ENCODE measurements around the gene KIF1B. TPM values are rescaled to one million over a fixed set of nuclear protein-coding genes. Genes with fewer than 3 reads are reported as not detected.
"Not testable (repeated sequence)": the region's sequence is repeated elsewhere in the genome, so short reads cannot be mapped to it uniquely, and the experiment has no call there.

The KIF1B gene
- total and polyA plus RNA-seq, 10 of the 15 experiments (the other 5 are each of a cell fraction or from before 2014, with no cell fraction given) = 2.1 to 16.5 (median 8.7) TPM

- intact Hi-C loops (cut with micrococcal nuclease; ENCODE audit: unreplicated experiment) = no loop called here
These were observed 205.0 kb downstream of the KIF1B start for GRCh38 chr1:10415211-10415930.

GRCh38 chr1:10415967-10416366 lies 205.6 kb downstream of the KIF1B start:
- H3K36me3 ChIP-seq (ENCODE audit: control insufficient read depth in 2 of 2, insufficient read depth in 2 of 2, low read length in 1 of 2) = peaks cover 22 to 39% of the 10 kb centered on the region in 2 experiments
- ChIA-PET POLR2A (interaction anchor here (0.6 kb wide), 1 partner anchor 404 kb away, joined by 5 read pairs; no protein-coding TSS in a partner anchor), CTCF (interaction anchor here (1.6 kb wide), 1 partner anchor 15 kb away, joined by 4 read pairs; no protein-coding TSS in a partner anchor), RAD21 (ENCODE audit: unreplicated experiment) (interaction anchor here (1.7 kb wide), 1 partner anchor 206 kb away, joined by 3 read pairs; the partner anchor contains the start of gene KIF1B)
- ATAC-seq; H3K4me2 ChIP-seq (ENCODE audit: control insufficient read depth, insufficient read depth); H3K27me3 ChIP-seq (replicated peaks in 1 of 2; ENCODE audit: control insufficient read depth in 2 of 2, insufficient read depth in 2 of 2, low read length in 1 of 2); DNase-seq (ENCODE audit: low read depth, low spot score); H3K9me3 ChIP-seq (replicated peaks; ENCODE audit: control insufficient read depth, insufficient read depth, low read length); H3K79me2 ChIP-seq (ENCODE audit: control insufficient read depth, insufficient read depth, low read length); H3K4me1 ChIP-seq (ENCODE audit: control insufficient read depth, insufficient read depth, low read length); FAIRE-seq; BruUV-seq (replicated peaks); intact Hi-C loops (cut with micrococcal nuclease; ENCODE audit: unreplicated experiment); in situ Hi-C loops (cut with MboI); H4K20me1 ChIP-seq (ENCODE audit: control insufficient read depth, insufficient read depth); H3K4me3 ChIP-seq; H2AFZ ChIP-seq (ENCODE audit: control insufficient read depth, low read depth, low read length); H3K27ac ChIP-seq (ENCODE audit: control insufficient read depth, insufficient read depth); SMC1A ChIA-PET (ENCODE audit: uncharacterized antibody, unreplicated experiment); H3K9ac ChIP-seq (ENCODE audit: control insufficient read depth, insufficient read depth, low read length): not testable (repeated sequence)
- WGBS (ENCODE audit: insufficient coverage, insufficient replicate concordance, low lambda C conversion rate, missing lambda C conversion rate) = 100% methylated on average over 1 of the region's 1 CpG

More at GRCh38 chr1:10415211-10415930, 205.0 kb downstream of the KIF1B start:
- Histone ChIP-seq H3K9ac (ENCODE audit: control insufficient read depth, insufficient read depth, low read length) (no peak overlapping the region), H3K4me1 (ENCODE audit: control insufficient read depth, insufficient read depth, low read length) (no peaks in the 10 kb centered on the region), H2AFZ (ENCODE audit: control insufficient read depth, low read depth, low read length) (no peak overlapping the region), H3K27me3 (replicated peaks in 1 of 2; ENCODE audit: control insufficient read depth in 2 of 2, insufficient read depth in 2 of 2, low read length in 1 of 2) (no peaks in the 10 kb centered on the region), H3K4me3 (no peak overlapping the region), H3K9me3 (replicated peaks; ENCODE audit: control insufficient read depth, insufficient read depth, low read length) (no peaks in the 10 kb centered on the region), H3K27ac (ENCODE audit: control insufficient read depth, insufficient read depth) (no peak overlapping the region), H4K20me1 (ENCODE audit: control insufficient read depth, insufficient read depth) (no peaks in the 10 kb centered on the region), H3K4me2 (ENCODE audit: control insufficient read depth, insufficient read depth) (no peak overlapping the region), H3K79me2 (ENCODE audit: control insufficient read depth, insufficient read depth, low read length) (no peaks in the 10 kb centered on the region), H3K36me3 (ENCODE audit: control insufficient read depth in 2 of 2, insufficient read depth in 2 of 2, low read length in 1 of 2) (peaks cover 21 to 37% of the 10 kb centered on the region in 2 experiments)
- BruUV-seq (replicated peaks) = no TSS peak
- 64% methylated on average over 6 of the region's 6 CpGs for WGBS (ENCODE audit: insufficient coverage, insufficient replicate concordance, low lambda C conversion rate, missing lambda C conversion rate)
- CTCF ChIA-PET = interaction anchor here (0.6 to 1.6 kb wide), 2 partner anchors 15 to 69 kb away, joined by 4 to 5 read pairs; no protein-coding TSS in a partner anchor
- in situ Hi-C loops (cut with MboI) = no loop called here
- POLR2A ChIA-PET = interaction anchor here (0.6 kb wide), 1 partner anchor 404 kb away, joined by 5 read pairs; no protein-coding TSS in a partner anchor
- SMC1A ChIA-PET (ENCODE audit: uncharacterized antibody, unreplicated experiment) = no interaction called here
- no peak for ATAC-seq
- no peak for FAIRE-seq
- RAD21 ChIA-PET (ENCODE audit: unreplicated experiment) = interaction anchor here (1.7 kb wide), 1 partner anchor 205 kb away, joined by 3 read pairs; the partner anchor contains the start of gene KIF1B
- no peak for DNase-seq (ENCODE audit: low read depth, low spot score)
- TF ChIP-seq IRF5 (IDR thresholded peaks at IDR 0.05; ENCODE audit: borderline replicate concordance) (no peak), PBX3 (IDR thresholded peaks at IDR 0.05; ENCODE audit: insufficient replicate concordance, low read depth, low read length) (no peak), NFYB (IDR thresholded peaks at IDR 0.05; ENCODE audit: insufficient read depth, low read depth, low read length) (no peak), BRCA1 (IDR thresholded peaks at IDR 0.05; ENCODE audit: low read depth, low read length) (no peak)

GRCh38 chr1:10418741-10419140 lies 208.4 kb downstream of the KIF1B start:
- SMC1A ChIA-PET (ENCODE audit: uncharacterized antibody, unreplicated experiment); H3K4me3 ChIP-seq; H3K79me2 ChIP-seq (ENCODE audit: control insufficient read depth, insufficient read depth, low read length); FAIRE-seq; CTCF ChIA-PET; H3K4me2 ChIP-seq (ENCODE audit: control insufficient read depth, insufficient read depth); H3K27ac ChIP-seq (ENCODE audit: control insufficient read depth, insufficient read depth); H4K20me1 ChIP-seq (ENCODE audit: control insufficient read depth, insufficient read depth); BruUV-seq (replicated peaks); H3K4me1 ChIP-seq (ENCODE audit: control insufficient read depth, insufficient read depth, low read length); H2AFZ ChIP-seq (ENCODE audit: control insufficient read depth, low read depth, low read length); H3K9me3 ChIP-seq (replicated peaks; ENCODE audit: control insufficient read depth, insufficient read depth, low read length); H3K27me3 ChIP-seq (replicated peaks in 1 of 2; ENCODE audit: control insufficient read depth in 2 of 2, insufficient read depth in 2 of 2, low read length in 1 of 2); H3K9ac ChIP-seq (ENCODE audit: control insufficient read depth, insufficient read depth, low read length); DNase-seq (ENCODE audit: low read depth, low spot score); intact Hi-C loops (cut with micrococcal nuclease; ENCODE audit: unreplicated experiment); in situ Hi-C loops (cut with MboI); RAD21 ChIA-PET (ENCODE audit: unreplicated experiment); ATAC-seq: not testable (repeated sequence)
- WGBS (ENCODE audit: insufficient coverage, insufficient replicate concordance, low lambda C conversion rate, missing lambda C conversion rate) = 94% methylated on average over 7 of the region's 8 CpGs
- H3K36me3 ChIP-seq (ENCODE audit: control insufficient read depth in 2 of 2, insufficient read depth in 2 of 2, low read length in 1 of 2) = peaks cover 17 to 23% of the 10 kb centered on the region in 2 experiments
- POLR2A ChIA-PET = interaction anchor here (0.7 kb wide), 1 partner anchor 63 kb away, joined by 6 read pairs; no protein-coding TSS in a partner anchor
